ENCODE results near the gene CCR7.

Gene CCR7

GRCh38 chr17:40554646-40555295 is 10.5 kb downstream of the CCR7 start:
- peaks cover 45% of the 10 kb centered on the region for H3K4me1 ChIP-seq (ENCODE audit: control insufficient read depth, insufficient read depth, low read length, poor library complexity, severe bottlenecking)

GRCh38 chr17:40553694-40554534 is 11.4 kb downstream of the CCR7 start:
- peak overlapping the region; percentile 45 for H3K27ac ChIP-seq (ENCODE audit: low read depth, low read length, severe bottlenecking)
- H3K9me3 ChIP-seq (ENCODE audit: control insufficient read depth, low read length), result no peaks in the 10 kb centered on the region
- no peak overlapping the region for H3K4me3 ChIP-seq (ENCODE audit: extremely low read depth, insufficient read depth, low read length, poor library complexity, severe bottlenecking)
- WGBS, 2 experiments (ENCODE audit: insufficient coverage in 2 of 2), result 67 to 84% methylated on average over 6 to 9 of the region's 19 CpGs
- H3K4me1 ChIP-seq (ENCODE audit: control insufficient read depth, insufficient read depth, low read length, poor library complexity, severe bottlenecking), result peaks cover 48% of the 10 kb centered on the region
- H3K36me3 ChIP-seq (ENCODE audit: control insufficient read depth, insufficient read depth, low read length), result no peaks in the 10 kb centered on the region

More at GRCh38 chr17:40554646-40555295, 10.5 kb downstream of the CCR7 start:
- H3K4me3 ChIP-seq (ENCODE audit: extremely low read depth, insufficient read depth, low read length, poor library complexity, severe bottlenecking), result no peak overlapping the region
- no peaks in the 10 kb centered on the region for H3K9me3 ChIP-seq (ENCODE audit: control insufficient read depth, low read length)
- no peak overlapping the region for H3K27ac ChIP-seq (ENCODE audit: low read depth, low read length, severe bottlenecking)
- WGBS, 2 experiments (ENCODE audit: insufficient coverage in 2 of 2), result 94 to 96% methylated on average over 24 to 26 of the region's 27 CpGs
- no peaks in the 10 kb centered on the region for H3K36me3 ChIP-seq (ENCODE audit: control insufficient read depth, insufficient read depth, low read length)

GRCh38 chr17:40552806-40553693 is 12.2 kb downstream of the CCR7 start:
- Histone ChIP-seq H3K9me3 (ENCODE audit: control insufficient read depth, low read length) (no peaks in the 10 kb centered on the region), H3K4me3 (ENCODE audit: extremely low read depth, insufficient read depth, low read length, poor library complexity, severe bottlenecking) (no peak overlapping the region), H3K36me3 (ENCODE audit: control insufficient read depth, insufficient read depth, low read length) (no peaks in the 10 kb centered on the region), H3K4me1 (ENCODE audit: control insufficient read depth, insufficient read depth, low read length, poor library complexity, severe bottlenecking) (peaks cover 47% of the 10 kb centered on the region), H3K27ac (ENCODE audit: low read depth, low read length, severe bottlenecking) (no peak overlapping the region)
- 92 to 94% methylated on average over 6 to 7 of the region's 12 CpGs for WGBS, 2 experiments (ENCODE audit: insufficient coverage in 2 of 2)

- no peak overlapping the region for H3K4me3 ChIP-seq (ENCODE audit: extremely low read depth, insufficient read depth, low read length, poor library complexity, severe bottlenecking)
- H3K4me1 ChIP-seq (ENCODE audit: control insufficient read depth, insufficient read depth, low read length, poor library complexity, severe bottlenecking), result peaks cover 39% of the 10 kb centered on the region
- H3K36me3 ChIP-seq (ENCODE audit: control insufficient read depth, insufficient read depth, low read length), result no peaks in the 10 kb centered on the region
- no peaks in the 10 kb centered on the region for H3K9me3 ChIP-seq (ENCODE audit: control insufficient read depth, low read length)
- 90 to 94% methylated on average over 30 to 32 of the region's 32 CpGs for WGBS, 2 experiments (ENCODE audit: insufficient coverage in 2 of 2)
- no peak overlapping the region for H3K27ac ChIP-seq (ENCODE audit: low read depth, low read length, severe bottlenecking)
Measured at GRCh38 chr17:40551879-40552768, 13.1 kb downstream of the CCR7 start.

- Histone ChIP-seq H3K27ac (ENCODE audit: low read depth, low read length, severe bottlenecking) (no peak overlapping the region), H3K36me3 (ENCODE audit: control insufficient read depth, insufficient read depth, low read length) (no peaks in the 10 kb centered on the region), H3K4me1 (ENCODE audit: control insufficient read depth, insufficient read depth, low read length, poor library complexity, severe bottlenecking) (peaks cover 32% of the 10 kb centered on the region), H3K9me3 (ENCODE audit: control insufficient read depth, low read length) (no peaks in the 10 kb centered on the region), H3K4me3 (ENCODE audit: extremely low read depth, insufficient read depth, low read length, poor library complexity, severe bottlenecking) (no peak overlapping the region)
- WGBS, 2 experiments (ENCODE audit: insufficient coverage in 2 of 2), result 91 to 92% methylated on average over 3 to 4 of the region's 6 CpGs
Measured at GRCh38 chr17:40551091-40551878, 14.0 kb downstream of the CCR7 start.

- H3K4me3 ChIP-seq (ENCODE audit: extremely low read depth, insufficient read depth, low read length, poor library complexity, severe bottlenecking), result no peak overlapping the region
- peaks cover 32% of the 10 kb centered on the region for H3K4me1 ChIP-seq (ENCODE audit: control insufficient read depth, insufficient read depth, low read length, poor library complexity, severe bottlenecking)
- H3K27ac ChIP-seq (ENCODE audit: low read depth, low read length, severe bottlenecking), result peak overlapping the region; percentile 16
- no peaks in the 10 kb centered on the region for H3K9me3 ChIP-seq (ENCODE audit: control insufficient read depth, low read length)
- no peaks in the 10 kb centered on the region for H3K36me3 ChIP-seq (ENCODE audit: control insufficient read depth, insufficient read depth, low read length)
- 90 to 93% methylated on average over 7 of the region's 8 CpGs for WGBS, 2 experiments (ENCODE audit: insufficient coverage in 2 of 2)
Measured at GRCh38 chr17:40550608-40551007, 14.7 kb downstream of the CCR7 start.

GRCh38 chr17:40548982-40549685 is 16.1 kb downstream of the CCR7 start:
- no peak overlapping the region for H3K4me3 ChIP-seq (ENCODE audit: extremely low read depth, insufficient read depth, low read length, poor library complexity, severe bottlenecking)
- WGBS, 2 experiments (ENCODE audit: insufficient coverage in 2 of 2), result 92 to 94% methylated on average over 8 of the region's 9 CpGs
- H3K4me1 ChIP-seq (ENCODE audit: control insufficient read depth, insufficient read depth, low read length, poor library complexity, severe bottlenecking), result peaks cover 31% of the 10 kb centered on the region
- no peaks in the 10 kb centered on the region for H3K9me3 ChIP-seq (ENCODE audit: control insufficient read depth, low read length)
- peak overlapping the region; percentile 5 for H3K27ac ChIP-seq (ENCODE audit: low read depth, low read length, severe bottlenecking)
- H3K36me3 ChIP-seq (ENCODE audit: control insufficient read depth, insufficient read depth, low read length), result no peaks in the 10 kb centered on the region

GRCh38 chr17:40548491-40548981 is 16.7 kb downstream of the CCR7 start:
- no peaks in the 10 kb centered on the region for H3K9me3 ChIP-seq (ENCODE audit: control insufficient read depth, low read length)
- H3K27ac ChIP-seq (ENCODE audit: low read depth, low read length, severe bottlenecking), result no peak overlapping the region
- peaks cover 25% of the 10 kb centered on the region for H3K4me1 ChIP-seq (ENCODE audit: control insufficient read depth, insufficient read depth, low read length, poor library complexity, severe bottlenecking)
- 82 to 98% methylated on average over 7 to 9 of the region's 9 CpGs for WGBS, 2 experiments (ENCODE audit: insufficient coverage in 2 of 2)
- no peaks in the 10 kb centered on the region for H3K36me3 ChIP-seq (ENCODE audit: control insufficient read depth, insufficient read depth, low read length)
- no peak overlapping the region for H3K4me3 ChIP-seq (ENCODE audit: extremely low read depth, insufficient read depth, low read length, poor library complexity, severe bottlenecking)
